ENCODE measurements around the gene ZNF688. TPM values are rescaled to one million over a fixed set of nuclear protein-coding genes. Genes with fewer than 3 reads are reported as not detected.

The ZNF688 gene
- total and polyA plus RNA-seq, 2 experiments from 2014 or later: 4.0 to 4.4 TPM

GRCh38 chr16:30523768-30524574 is 47.5 kb downstream of the ZNF688 start:
- H3K27ac Mint-ChIP-seq: no peak overlapping the region
- no peak for TF ChIP-seq ZNF331 (CRISPR knock-in tag; IDR thresholded peaks at IDR 0.05; ENCODE audit: low read depth)
- TF ChIP-seq ZNF114 (CRISPR knock-in tag; IDR thresholded peaks at IDR 0.05): no peak
- TF ChIP-seq EZH2 (IDR thresholded peaks at IDR 0.05; ENCODE audit: low read depth, unreplicated experiment): no peak
- TF ChIP-seq NANOG (IDR thresholded peaks at IDR 0.05; ENCODE audit: borderline replicate concordance): no peak
- no peak for TF ChIP-seq CREB1 (CRISPR knock-in tag; IDR thresholded peaks at IDR 0.05; ENCODE audit: low read depth)
- TF ChIP-seq POLR2AphosphoS5 (IDR thresholded peaks at IDR 0.05; ENCODE audit: low read depth): no peak; the same call in 1 of the 2 replicates
- TF ChIP-seq, protein P1, sequence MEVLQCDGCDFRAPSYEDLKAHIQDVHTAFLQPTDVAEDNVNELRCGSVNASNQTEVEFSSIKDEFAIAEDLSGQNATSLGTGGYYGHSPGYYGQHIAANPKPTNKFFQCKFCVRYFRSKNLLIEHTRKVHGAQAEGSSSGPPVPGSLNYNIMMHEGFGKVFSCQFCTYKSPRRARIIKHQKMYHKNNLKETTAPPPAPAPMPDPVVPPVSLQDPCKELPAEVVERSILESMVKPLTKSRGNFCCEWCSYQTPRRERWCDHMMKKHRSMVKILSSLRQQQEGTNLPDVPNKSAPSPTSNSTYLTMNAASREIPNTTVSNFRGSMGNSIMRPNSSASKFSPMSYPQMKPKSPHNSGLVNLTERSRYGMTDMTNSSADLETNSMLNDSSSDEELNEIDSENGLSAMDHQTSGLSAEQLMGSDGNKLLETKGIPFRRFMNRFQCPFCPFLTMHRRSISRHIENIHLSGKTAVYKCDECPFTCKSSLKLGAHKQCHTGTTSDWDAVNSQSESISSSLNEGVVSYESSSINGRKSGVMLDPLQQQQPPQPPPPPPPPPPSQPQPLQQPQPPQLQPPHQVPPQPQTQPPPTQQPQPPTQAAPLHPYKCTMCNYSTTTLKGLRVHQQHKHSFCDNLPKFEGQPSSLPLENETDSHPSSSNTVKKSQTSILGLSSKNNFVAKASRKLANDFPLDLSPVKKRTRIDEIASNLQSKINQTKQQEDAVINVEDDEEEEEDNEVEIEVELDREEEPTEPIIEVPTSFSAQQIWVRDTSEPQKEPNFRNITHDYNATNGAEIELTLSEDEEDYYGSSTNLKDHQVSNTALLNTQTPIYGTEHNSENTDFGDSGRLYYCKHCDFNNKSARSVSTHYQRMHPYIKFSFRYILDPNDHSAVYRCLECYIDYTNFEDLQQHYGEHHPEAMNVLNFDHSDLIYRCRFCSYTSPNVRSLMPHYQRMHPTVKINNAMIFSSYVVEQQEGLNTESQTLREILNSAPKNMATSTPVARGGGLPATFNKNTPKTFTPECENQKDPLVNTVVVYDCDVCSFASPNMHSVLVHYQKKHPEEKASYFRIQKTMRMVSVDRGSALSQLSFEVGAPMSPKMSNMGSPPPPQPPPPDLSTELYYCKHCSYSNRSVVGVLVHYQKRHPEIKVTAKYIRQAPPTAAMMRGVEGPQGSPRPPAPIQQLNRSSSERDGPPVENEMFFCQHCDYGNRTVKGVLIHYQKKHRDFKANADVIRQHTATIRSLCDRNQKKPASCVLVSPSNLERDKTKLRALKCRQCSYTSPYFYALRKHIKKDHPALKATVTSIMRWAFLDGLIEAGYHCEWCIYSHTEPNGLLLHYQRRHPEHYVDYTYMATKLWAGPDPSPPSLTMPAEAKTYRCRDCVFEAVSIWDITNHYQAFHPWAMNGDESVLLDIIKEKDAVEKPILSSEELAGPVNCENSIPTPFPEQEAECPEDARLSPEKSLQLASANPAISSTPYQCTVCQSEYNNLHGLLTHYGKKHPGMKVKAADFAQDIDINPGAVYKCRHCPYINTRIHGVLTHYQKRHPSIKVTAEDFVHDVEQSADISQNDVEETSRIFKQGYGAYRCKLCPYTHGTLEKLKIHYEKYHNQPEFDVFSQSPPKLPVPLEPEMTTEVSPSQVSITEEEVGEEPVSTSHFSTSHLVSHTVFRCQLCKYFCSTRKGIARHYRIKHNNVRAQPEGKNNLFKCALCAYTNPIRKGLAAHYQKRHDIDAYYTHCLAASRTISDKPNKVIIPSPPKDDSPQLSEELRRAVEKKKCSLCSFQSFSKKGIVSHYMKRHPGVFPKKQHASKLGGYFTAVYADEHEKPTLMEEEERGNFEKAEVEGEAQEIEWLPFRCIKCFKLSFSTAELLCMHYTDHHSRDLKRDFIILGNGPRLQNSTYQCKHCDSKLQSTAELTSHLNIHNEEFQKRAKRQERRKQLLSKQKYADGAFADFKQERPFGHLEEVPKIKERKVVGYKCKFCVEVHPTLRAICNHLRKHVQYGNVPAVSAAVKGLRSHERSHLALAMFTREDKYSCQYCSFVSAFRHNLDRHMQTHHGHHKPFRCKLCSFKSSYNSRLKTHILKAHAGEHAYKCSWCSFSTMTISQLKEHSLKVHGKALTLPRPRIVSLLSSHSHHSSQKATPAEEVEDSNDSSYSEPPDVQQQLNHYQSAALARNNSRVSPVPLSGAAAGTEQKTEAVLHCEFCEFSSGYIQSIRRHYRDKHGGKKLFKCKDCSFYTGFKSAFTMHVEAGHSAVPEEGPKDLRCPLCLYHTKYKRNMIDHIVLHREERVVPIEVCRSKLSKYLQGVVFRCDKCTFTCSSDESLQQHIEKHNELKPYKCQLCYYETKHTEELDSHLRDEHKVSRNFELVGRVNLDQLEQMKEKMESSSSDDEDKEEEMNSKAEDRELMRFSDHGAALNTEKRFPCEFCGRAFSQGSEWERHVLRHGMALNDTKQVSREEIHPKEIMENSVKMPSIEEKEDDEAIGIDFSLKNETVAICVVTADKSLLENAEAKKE (CRISPR knock-in tag; IDR thresholded peaks at IDR 0.05): no peak
- TF ChIP-seq CTCF (conservative IDR thresholded peaks at IDR 0.05; ENCODE audit: low read depth in 2 of 2): no peak
- TF ChIP-seq STAT1 (IDR thresholded peaks at IDR 0.05; ENCODE audit: unreplicated experiment): no peak
- no peak for TF ChIP-seq EZH2phosphoT487 (IDR thresholded peaks at IDR 0.05; ENCODE audit: unreplicated experiment)
- TF ChIP-seq JUNB (IDR thresholded peaks at IDR 0.05; ENCODE audit: unreplicated experiment): no peak
- TF ChIP-seq REST (IDR thresholded peaks at IDR 0.05; ENCODE audit: unreplicated experiment): no peak
- no peak for TF ChIP-seq ETS1 (IDR thresholded peaks at IDR 0.05)
- Histone ChIP-seq H3K27ac (ENCODE audit: low read depth) (no peak overlapping the region), H3K4me1 (ENCODE audit: insufficient read depth) (peaks cover 13% of the 10 kb centered on the region), H3K79me2 (replicated peaks; ENCODE audit: insufficient read depth) (peaks cover 7% of the 10 kb centered on the region; the same call in 1 of the 2 replicates), H3K4me3 (no peak overlapping the region), H3K36me3 (ENCODE audit: insufficient read depth) (no peaks in the 10 kb centered on the region), H3K4me2 (no peak overlapping the region), H3F3A (replicated peaks; ENCODE audit: low read depth) (peaks cover 15% of the 10 kb centered on the region; the same call in 1 of the 2 replicates), H3K9me2 (ENCODE audit: insufficient read depth) (no peaks in the 10 kb centered on the region), H2AFZ (no peak overlapping the region), H4K20me1 (replicated peaks; ENCODE audit: insufficient read depth) (no peaks in the 10 kb centered on the region), H3K27me3 (ENCODE audit: insufficient read depth) (no peaks in the 10 kb centered on the region)
- peaks cover 16% of the 10 kb centered on the region for H3K4me1 Mint-ChIP-seq
- H3K27me3 Mint-ChIP-seq (ENCODE audit: insufficient read depth, low read depth, poor library complexity): peaks cover 11% of the 10 kb centered on the region
- H3K9me3 Mint-ChIP-seq: no peaks in the 10 kb centered on the region
- DNase-seq (ENCODE audit: low spot score) (no peak), ATAC-seq (no peak)
- H3K36me3 Mint-ChIP-seq (ENCODE audit: low read depth): peaks cover 3% of the 10 kb centered on the region
- no peak overlapping the region for H3K4me3 Mint-ChIP-seq

All from GM23338 (cell line).